ENCODE data around the gene PCDHGA3.
"Not testable (repeated sequence)": the region's sequence is repeated elsewhere in the genome, so short reads cannot be mapped to it uniquely, and the experiment has no call there.

Gene PCDHGA3

GRCh38 chr5:141373673-141374317, 30.2 kb downstream of the PCDHGA3 start, which contains the start of gene PCDHGA6:
PCDHGA6 (plus strand) TSS chr5:141373891; CDS start chr5:141374084, 193 bp downstream.
- H3K4me3 ChIP-seq (ENCODE audit: low read length), result peak within 1 kb of the TSS; percentile 21
- TF ChIP-seq CTCF (IDR thresholded peaks at IDR 0.05; ENCODE audit: insufficient read depth, low read depth, low read length, missing control alignments), result peak; percentile 46
- peak; percentile 27 for DNase-seq (ENCODE audit: low read depth)

GRCh38 chr5:141374627-141375026, 31.0 kb downstream of the PCDHGA3 start:
- no peak overlapping the region for H3K4me3 ChIP-seq (ENCODE audit: low read length)
- no peak for TF ChIP-seq CTCF (IDR thresholded peaks at IDR 0.05; ENCODE audit: insufficient read depth, low read depth, low read length, missing control alignments)
- DNase-seq (ENCODE audit: low read depth), result no peak

GRCh38 chr5:141375444-141376155, 32.0 kb downstream of the PCDHGA3 start:
- not testable (repeated sequence) for H3K4me3 ChIP-seq (ENCODE audit: low read length)

GRCh38 chr5:141382469-141383294, 39.1 kb downstream of the PCDHGA3 start, which contains the start of gene PCDHGA7:
PCDHGA7 (plus strand) TSS chr5:141382742; CDS start chr5:141382900, 158 bp downstream.
- H3K4me3 ChIP-seq (ENCODE audit: low read length), result peak within 1 kb of the TSS; percentile 42
- TF ChIP-seq CTCF (IDR thresholded peaks at IDR 0.05; ENCODE audit: insufficient read depth, low read depth, low read length, missing control alignments), result peak; percentile 45
- DNase-seq (ENCODE audit: low read depth), result peak; percentile 21

More at GRCh38 chr5:141375444-141376155, 32.0 kb downstream of the PCDHGA3 start:
- not testable (repeated sequence) for DNase-seq (ENCODE audit: low read depth)

GRCh38 chr5:141383345-141383744, 39.7 kb downstream of the PCDHGA3 start:
- no peak for TF ChIP-seq CTCF (IDR thresholded peaks at IDR 0.05; ENCODE audit: insufficient read depth, low read depth, low read length, missing control alignments)
- H3K4me3 ChIP-seq (ENCODE audit: low read length), result no peak overlapping the region
- no peak for DNase-seq (ENCODE audit: low read depth)

- H3K4me3 ChIP-seq (ENCODE audit: low read length), result no peak overlapping the region
- no peak for DNase-seq (ENCODE audit: low read depth)
- no peak for TF ChIP-seq CTCF (IDR thresholded peaks at IDR 0.05; ENCODE audit: insufficient read depth, low read depth, low read length, missing control alignments)
These were observed 41.0 kb downstream of the PCDHGA3 start for GRCh38 chr5:141384471-141385267.
